Esophagus muscularis mucosa (tissue), 4 donors: ENCODE results near the gene TUSC2. TPM values are rescaled to one million over a fixed set of nuclear protein-coding genes. Genes with fewer than 3 reads are reported as not detected.
"Not testable (repeated sequence)": the region's sequence is repeated elsewhere in the genome, so short reads cannot be mapped to it uniquely, and the experiment has no call there.

Source experiments
- DNase-seq: peaks from one replicate; pipeline ENCODE4 v3.0.0-alpha.2; 2017; ENCODE audit errors: extremely low spot score
- H3K27ac ChIP-seq, 4 donors: fragments of 200-600 bp; sonication (generic); replicated peaks in 1 of 4; 1 replicate in 3 of 4; 2 replicates in 1 of 4; pipeline ENCODE4 v1.5.1; 2016 to 2019; ENCODE audit warnings: mild to moderate bottlenecking in 1 of 4
- H3K27me3 ChIP-seq, 4 donors: fragments of 200-600 bp; sonication (generic); one replicate each; pipeline versions ENCODE4 v1.5.1 to v1.6.0; 2016 to 2019
- H3K36me3 ChIP-seq, 4 donors: fragments of 200-600 bp; sonication (generic); one replicate each; pipeline ENCODE4 v1.5.1; 2016 to 2019
- H3K4me1 ChIP-seq, 4 donors: fragments of 200-600 bp; sonication (generic); one replicate each; pipeline ENCODE4 v1.5.1; 2016 to 2019
- H3K4me3 ChIP-seq, 4 donors: fragments of 200-600 bp; sonication (generic); 1 replicate in 2 of 4; 2 replicates in 2 of 4; pipeline ENCODE4 v1.5.1; 2016 to 2019; ENCODE audit warnings: mild to moderate bottlenecking in 4 of 4, moderate library complexity in 1 of 4
- H3K9me3 ChIP-seq, 4 donors: fragments of 200-600 bp; sonication (generic); 1 replicate in 3 of 4; 2 replicates in 1 of 4; pipeline ENCODE4 v1.5.1; 2016 to 2019
- CTCF ChIP-seq, 3 experiments: fragments of 200-600 bp in 2 of 3; fragments of 450-650 bp in 1 of 3; sonication (generic) in 2 of 3; IDR thresholded peaks; one replicate each; pipeline ENCODE4 v1.5.1; 2017 to 2019; ENCODE audit warnings: antibody characterized with exemption in 3 of 3, mild to moderate bottlenecking in 2 of 3, moderate library complexity in 1 of 3
- EP300 ChIP-seq: sonication (generic); formaldehyde crosslinking; IDR thresholded peaks from one replicate; pipeline ENCODE4 v1.6.1; 2017; ENCODE audit warnings: antibody characterized with exemption
- POLR2A ChIP-seq: fragments of 450-650 bp; IDR thresholded peaks from one replicate; pipeline ENCODE4 v1.6.1; 2017; ENCODE audit warnings: antibody characterized with exemption, moderate library complexity, mild to moderate bottlenecking, low read depth
- POLR2AphosphoS5 ChIP-seq, 2 donors: sonication (generic); formaldehyde crosslinking; IDR thresholded peaks; one replicate each; pipeline ENCODE4 v1.6.1; 2017; ENCODE audit warnings: antibody characterized with exemption in 2 of 2
- WGBS: methylation state at CpG from one replicate; pipeline ENCODE4 v1.1.5; 2018; 5-methylcytosine and 5-hydroxymethylcytosine counted together
- intact Hi-C: fragments of 100-400 bp; cut with DNase I; formaldehyde crosslinking; loops from one replicate; pipeline ENCODE4 v1.15.1; 2023
- total RNA-seq, 4 donors: library from RNA; depleted of rRNA; stranded (reverse); fragments of >200 nt; gene quantifications; one replicate each; pipeline versions ENCODE4 v1.1.0 to v1.2.1, GENCODE V29; 2016

TUSC2 gene
- total RNA-seq, 4 donors from 2014 or later = 18.7 to 40.6 (median 37.5) TPM

GRCh38 chr3:50289130-50289529, 38.9 kb downstream of the TUSC2 start:
- Histone ChIP-seq H3K36me3 (peaks cover 30 to 48% (median 43%) of the 10 kb centered on the region in 4 donors), H3K4me3 (no peak overlapping the region), H3K4me1 (peaks cover 26 to 36% (median 33%) of the 10 kb centered on the region in 4 donors), H3K27me3 (no peaks in the 10 kb centered on the region), H3K27ac (no peak overlapping the region), H3K9me3 (no peaks in the 10 kb centered on the region)
- TF ChIP-seq EP300 (no peak), POLR2AphosphoS5 (IDR thresholded peaks at IDR 0.05) (no peak), CTCF (IDR thresholded peaks at IDR 0.05) (no peak), POLR2A (no peak)
- WGBS = 92% methylated on average over 6 of the region's 6 CpGs
- no peak for DNase-seq
- intact Hi-C loops = no loop called here

GRCh38 chr3:50288387-50289007, 39.5 kb downstream of the TUSC2 start:
- peaks cover 26 to 36% (median 32%) of the 10 kb centered on the region in 4 donors for H3K4me1 ChIP-seq
- H3K27me3 ChIP-seq = no peaks in the 10 kb centered on the region
- H3K36me3 ChIP-seq = peaks cover 30 to 48% (median 43%) of the 10 kb centered on the region in 4 donors
- TF ChIP-seq CTCF (IDR thresholded peaks at IDR 0.05) = no peak
- TF ChIP-seq POLR2AphosphoS5 (IDR thresholded peaks at IDR 0.05) = no peak
- no peak for TF ChIP-seq EP300
- no peak for TF ChIP-seq POLR2A
- intact Hi-C loops = no loop called here
- no peak overlapping the region for H3K27ac ChIP-seq
- no peak overlapping the region for H3K4me3 ChIP-seq
- WGBS = 94% methylated on average over 21 of the region's 23 CpGs
- no peak for DNase-seq
- no peaks in the 10 kb centered on the region for H3K9me3 ChIP-seq

- no peak overlapping the region for H3K27ac ChIP-seq
- peaks cover 30 to 48% (median 43%) of the 10 kb centered on the region in 4 donors for H3K36me3 ChIP-seq
- no peak for TF ChIP-seq POLR2A
- no peak for TF ChIP-seq EP300
- intact Hi-C loops = no loop called here
- DNase-seq = no peak
- no peak overlapping the region for H3K4me3 ChIP-seq
- no peaks in the 10 kb centered on the region for H3K9me3 ChIP-seq
- WGBS = 100% methylated on average over 1 of the region's 1 CpG
- peaks cover 17 to 28% (median 21%) of the 10 kb centered on the region in 4 donors for H3K4me1 ChIP-seq
- H3K27me3 ChIP-seq = no peaks in the 10 kb centered on the region
Measured at GRCh38 chr3:50287262-50287661, 40.8 kb downstream of the TUSC2 start.

GRCh38 chr3:50286322-50287227, 41.4 kb downstream of the TUSC2 start:
- H3K27me3 ChIP-seq = no peaks in the 10 kb centered on the region
- no peak overlapping the region for H3K4me3 ChIP-seq
- DNase-seq = no peak
- H3K9me3 ChIP-seq = no peaks in the 10 kb centered on the region
- no peak overlapping the region for H3K27ac ChIP-seq
- WGBS = 78% methylated on average over 20 of the region's 28 CpGs
- peaks cover 30 to 48% (median 43%) of the 10 kb centered on the region in 4 donors for H3K36me3 ChIP-seq
- no peak for TF ChIP-seq CTCF (IDR thresholded peaks at IDR 0.05)
- TF ChIP-seq POLR2AphosphoS5 (IDR thresholded peaks at IDR 0.05) = no peak
- no peak for TF ChIP-seq EP300
- no peak for TF ChIP-seq POLR2A
- intact Hi-C loops = no loop called here
- H3K4me1 ChIP-seq = peaks cover 14 to 26% (median 18%) of the 10 kb centered on the region in 4 donors

- H3K9me3 ChIP-seq, DNase-seq, intact Hi-C loops, H3K27me3 ChIP-seq, H3K4me3 ChIP-seq, H3K27ac ChIP-seq: not testable (repeated sequence)
- 78% methylated on average over 6 of the region's 6 CpGs for WGBS
- Histone ChIP-seq H3K4me1 (peaks cover 3 to 15% (median 4%) of the 10 kb centered on the region in 4 donors), H3K36me3 (peaks cover 16 to 33% (median 29%) of the 10 kb centered on the region in 4 donors)
Measured at GRCh38 chr3:50284121-50284520, 43.9 kb downstream of the TUSC2 start.
